ENCODE results near the gene CSRNP3.

Gene CSRNP3

GRCh38 chr2:165627470-165627869 is 158.0 kb downstream of the CSRNP3 start:
- TF ChIP-seq CTCF (IDR thresholded peaks at IDR 0.05; ENCODE audit: low read depth, low read length), result no peak
- peak; percentile 79 for DNase-seq (ENCODE audit: low read depth, low spot score)
- in situ Hi-C loops (cut with HindIII; ENCODE audit: low sequenced_read_pairs), result no loop called here
- no peak overlapping the region for H3K4me3 ChIP-seq (ENCODE audit: low read depth, low read length)

- no peak for TF ChIP-seq CTCF (IDR thresholded peaks at IDR 0.05; ENCODE audit: low read depth, low read length)
- in situ Hi-C loops (cut with HindIII; ENCODE audit: low sequenced_read_pairs), result no loop called here
- DNase-seq (ENCODE audit: low read depth, low spot score), result no peak
- H3K4me3 ChIP-seq (ENCODE audit: low read depth, low read length), result no peak overlapping the region
Observed at GRCh38 chr2:165629776-165630175, 160.3 kb downstream of the CSRNP3 start.

GRCh38 chr2:165630236-165630635 is 160.7 kb downstream of the CSRNP3 start:
- H3K4me3 ChIP-seq (ENCODE audit: low read depth, low read length), result no peak overlapping the region
- DNase-seq (ENCODE audit: low read depth, low spot score), result no peak
- TF ChIP-seq CTCF (IDR thresholded peaks at IDR 0.05; ENCODE audit: low read depth, low read length), result no peak
- in situ Hi-C loops (cut with HindIII; ENCODE audit: low sequenced_read_pairs), result no loop called here

DNA sequence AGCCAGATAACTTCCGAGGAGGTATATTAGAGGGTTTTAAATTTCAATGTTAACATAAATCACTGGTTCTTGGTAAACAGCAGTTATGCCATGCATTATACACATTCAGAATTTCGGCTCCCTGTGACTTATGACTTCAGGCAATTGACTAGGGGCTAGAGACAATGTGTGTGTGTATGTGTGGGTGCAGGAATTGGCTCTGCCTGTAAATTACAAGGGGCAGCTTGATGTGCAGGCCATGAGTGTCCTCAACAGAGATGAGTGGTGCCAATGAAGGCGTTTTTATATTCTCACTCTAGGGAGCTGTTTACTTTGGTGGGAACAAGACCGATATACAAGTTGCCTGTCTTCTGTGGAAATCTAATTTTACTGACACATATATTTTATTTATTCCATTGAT is 161.6 kb downstream of the CSRNP3 start:
- no peak for TF ChIP-seq CTCF (IDR thresholded peaks at IDR 0.05; ENCODE audit: low read depth, low read length)
- in situ Hi-C loops (cut with HindIII; ENCODE audit: low sequenced_read_pairs), result no loop called here
- H3K4me3 ChIP-seq (ENCODE audit: low read depth, low read length), result no peak overlapping the region
- no peak for DNase-seq (ENCODE audit: low read depth, low spot score)

DNA sequence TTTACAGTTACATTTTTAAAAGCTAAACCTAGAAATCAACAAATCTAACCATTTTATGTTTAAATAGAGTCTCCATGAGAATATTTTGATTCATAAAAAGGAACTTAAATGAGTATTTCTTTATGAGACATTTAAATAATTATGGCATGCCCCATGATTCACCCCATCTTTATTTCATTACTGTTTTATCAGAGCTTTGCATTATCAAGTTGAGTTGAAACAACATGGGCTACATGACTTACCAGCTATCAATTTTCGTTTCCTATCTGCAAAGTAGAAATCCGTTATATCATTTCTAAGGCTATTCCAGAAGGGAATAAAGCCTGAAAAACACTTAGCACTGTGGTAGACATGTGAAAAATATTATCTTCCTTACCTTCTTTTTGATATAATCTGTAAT is 163.1 kb downstream of the CSRNP3 start:
- no peak for DNase-seq (ENCODE audit: low read depth, low spot score)
- in situ Hi-C loops (cut with HindIII; ENCODE audit: low sequenced_read_pairs), result no loop called here
- no peak for TF ChIP-seq CTCF (IDR thresholded peaks at IDR 0.05; ENCODE audit: low read depth, low read length)
- H3K4me3 ChIP-seq (ENCODE audit: low read depth, low read length), result no peak overlapping the region

DNA sequence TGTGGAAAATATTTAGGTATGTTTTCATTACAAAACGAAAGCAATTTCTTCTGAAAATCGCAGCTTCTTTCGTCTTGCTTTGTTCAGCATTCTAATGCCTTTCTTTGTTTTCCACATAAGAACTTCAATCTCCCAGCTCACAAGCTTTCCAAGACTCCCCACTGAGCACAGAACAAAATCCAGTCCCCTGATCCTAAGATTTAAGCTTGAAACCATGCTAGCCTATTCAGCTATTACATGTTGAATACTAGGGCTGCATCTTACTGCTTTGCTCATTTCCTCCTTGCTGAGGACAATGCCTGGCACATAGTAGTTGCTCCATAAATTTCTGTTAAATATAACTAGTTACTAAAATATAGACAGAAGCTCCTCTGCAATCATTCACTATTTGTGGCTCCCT is 163.9 kb downstream of the CSRNP3 start:
- peak; percentile 27 for DNase-seq (ENCODE audit: low read depth, low spot score)
- in situ Hi-C loops (cut with HindIII; ENCODE audit: low sequenced_read_pairs), result no loop called here
- no peak for TF ChIP-seq CTCF (IDR thresholded peaks at IDR 0.05; ENCODE audit: low read depth, low read length)
- H3K4me3 ChIP-seq (ENCODE audit: low read depth, low read length), result no peak overlapping the region

- no peak overlapping the region for H3K4me3 ChIP-seq (ENCODE audit: low read depth, low read length)
- no peak for TF ChIP-seq CTCF (IDR thresholded peaks at IDR 0.05; ENCODE audit: low read depth, low read length)
- DNase-seq (ENCODE audit: low read depth, low spot score), result no peak
- in situ Hi-C loops (cut with HindIII; ENCODE audit: low sequenced_read_pairs), result no loop called here
Observed at GRCh38 chr2:165634282-165634681, 164.8 kb downstream of the CSRNP3 start.

Measured in astrocyte of the spinal cord (primary cell).